Measurements from ENCODE around the gene PIGL.
A peak's percentile ranks its signal among the peaks of the same experiment; 100 is the strongest.

GRCh38 chr17:16217002-16217635 is at the start of gene PIGL:
- TF ChIP-seq CTCF (IDR thresholded peaks at IDR 0.05) (peak in 1 of 5 experiments; percentile 10), EP300 (IDR thresholded peaks at IDR 0.05; ENCODE audit: low read depth) (no peak)

All from transverse colon (tissue), 3 donors.